ENCODE data around the gene WDFY4.
A peak's percentile ranks its signal among the peaks of the same experiment; 100 is the strongest.

The WDFY4 gene

GRCh38 chr10:48684792-48685623 is at the start of gene WDFY4:
WDFY4 (plus strand) TSS chr10:48684873; CDS start chr10:48709733, 24,860 bp downstream.
- no peak for TF ChIP-seq CTCF (IDR thresholded peaks at IDR 0.05; ENCODE audit: extremely low read depth, missing control alignments)
- DNase-seq (ENCODE audit: low spot score), result peak; percentile 74

- DNase-seq (ENCODE audit: low spot score), result no peak
- TF ChIP-seq CTCF (IDR thresholded peaks at IDR 0.05; ENCODE audit: extremely low read depth, missing control alignments), result no peak
Observed at GRCh38 chr10:48634984-48635557, 49.6 kb upstream of the WDFY4 start.

GRCh38 chr10:48636231-48636630 is 48.4 kb upstream of the WDFY4 start:
- no peak for TF ChIP-seq CTCF (IDR thresholded peaks at IDR 0.05; ENCODE audit: extremely low read depth, missing control alignments)
- DNase-seq (ENCODE audit: low spot score), result no peak

GRCh38 chr10:48636901-48637300 is 47.8 kb upstream of the WDFY4 start:
- no peak for DNase-seq (ENCODE audit: low spot score)
- no peak for TF ChIP-seq CTCF (IDR thresholded peaks at IDR 0.05; ENCODE audit: extremely low read depth, missing control alignments)

GRCh38 chr10:48638158-48638557 is 46.5 kb upstream of the WDFY4 start:
- no peak for DNase-seq (ENCODE audit: low spot score)

GRCh38 chr10:48638739-48639527 is 45.7 kb upstream of the WDFY4 start:
- DNase-seq (ENCODE audit: low spot score), result no peak
- TF ChIP-seq CTCF (IDR thresholded peaks at IDR 0.05; ENCODE audit: extremely low read depth, missing control alignments), result no peak

More at GRCh38 chr10:48638158-48638557, 46.5 kb upstream of the WDFY4 start:
- TF ChIP-seq CTCF (IDR thresholded peaks at IDR 0.05; ENCODE audit: extremely low read depth, missing control alignments), result no peak

GRCh38 chr10:48639632-48640031 is 45.0 kb upstream of the WDFY4 start:
- DNase-seq (ENCODE audit: low spot score), result no peak
- TF ChIP-seq CTCF (IDR thresholded peaks at IDR 0.05; ENCODE audit: extremely low read depth, missing control alignments), result no peak

Measured in GM20000 (cell line).